ENCODE results near the gene KCNJ16.

KCNJ16 gene

GRCh38 chr17:70096861-70097260 lies 21.8 kb downstream of the KCNJ16 start:
- Histone ChIP-seq H4K5ac (ENCODE audit: low read length) (no peak overlapping the region), H3K27ac (ENCODE audit: low read depth, low read length) (no peak overlapping the region), H3K18ac (ENCODE audit: low read length) (no peak overlapping the region), H3K4me3 (ENCODE audit: low read length) (no peak overlapping the region), H3K56ac (ENCODE audit: low read length) (no peak overlapping the region), H3K4ac (ENCODE audit: low read depth, low read length) (no peak overlapping the region), H3K36me3 (ENCODE audit: control insufficient read depth, insufficient read depth, low read length) (no peaks in the 10 kb centered on the region), H3K79me1 (ENCODE audit: low read length) (no peaks in the 10 kb centered on the region), H2BK15ac (replicated peaks; ENCODE audit: low read depth) (no peak overlapping the region), H3K9ac (ENCODE audit: low read length) (no peak overlapping the region), H2BK120ac (ENCODE audit: low read depth, low read length) (no peak overlapping the region), H3K23ac (ENCODE audit: low read length) (no peak overlapping the region), H2AK5ac (ENCODE audit: low read length) (no peak overlapping the region), H4K8ac (ENCODE audit: low read depth, low read length) (no peak overlapping the region), H2BK5ac (ENCODE audit: low read length) (no peak overlapping the region), H3K79me2 (ENCODE audit: control insufficient read depth, insufficient read depth, low read length) (no peaks in the 10 kb centered on the region), H3K4me2 (ENCODE audit: low read length) (no peak overlapping the region), H3K4me1 (ENCODE audit: control insufficient read depth, low read depth, low read length) (peaks cover 2% of the 10 kb centered on the region), H3K27me3 (ENCODE audit: insufficient read depth, low read length, poor library complexity) (no peaks in the 10 kb centered on the region)
- DNase-seq = no peak
- no CpG with 5 or more reads among the region's 8 CpGs for WGBS (ENCODE audit: extremely low coverage, insufficient coverage, low lambda C conversion rate)

DNA sequence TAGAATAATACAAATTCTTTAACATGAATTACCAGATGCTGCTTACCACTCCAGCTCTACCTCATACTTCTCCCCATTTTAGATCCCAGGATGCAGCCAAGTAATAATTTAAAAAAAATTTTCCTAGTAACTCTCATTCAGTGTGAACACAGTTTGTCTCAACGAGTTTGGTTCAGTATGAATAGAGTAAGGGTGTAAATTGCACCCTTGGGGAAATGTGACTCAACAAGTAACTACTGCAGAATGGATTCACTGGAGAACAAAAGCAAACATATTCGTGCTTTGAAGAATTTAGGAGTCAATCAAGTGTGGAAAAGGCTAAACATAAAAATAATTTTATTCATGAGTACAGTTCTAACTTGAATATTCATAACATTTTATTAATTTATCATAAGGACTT lies 23.0 kb downstream of the KCNJ16 start:
- H3K36me3 ChIP-seq (ENCODE audit: control insufficient read depth, insufficient read depth, low read length) = no peaks in the 10 kb centered on the region
- H2AK5ac ChIP-seq (ENCODE audit: low read length) = no peak overlapping the region
- no peak overlapping the region for H3K18ac ChIP-seq (ENCODE audit: low read length)
- no peaks in the 10 kb centered on the region for H3K79me1 ChIP-seq (ENCODE audit: low read length)
- no peak overlapping the region for H3K4me2 ChIP-seq (ENCODE audit: low read length)
- H2BK5ac ChIP-seq (ENCODE audit: low read length) = no peak overlapping the region
- DNase-seq = no peak
- no peak overlapping the region for H3K56ac ChIP-seq (ENCODE audit: low read length)
- no peak overlapping the region for H3K9ac ChIP-seq (ENCODE audit: low read length)
- no peak overlapping the region for H3K4me3 ChIP-seq (ENCODE audit: low read length)
- no peak overlapping the region for H3K23ac ChIP-seq (ENCODE audit: low read length)
- H2BK15ac ChIP-seq (replicated peaks; ENCODE audit: low read depth) = no peak overlapping the region
- H4K8ac ChIP-seq (ENCODE audit: low read depth, low read length) = no peak overlapping the region
- H3K27me3 ChIP-seq (ENCODE audit: insufficient read depth, low read length, poor library complexity) = no peaks in the 10 kb centered on the region
- H4K5ac ChIP-seq (ENCODE audit: low read length) = no peak overlapping the region
- no peaks in the 10 kb centered on the region for H3K79me2 ChIP-seq (ENCODE audit: control insufficient read depth, insufficient read depth, low read length)
- no peak overlapping the region for H2BK120ac ChIP-seq (ENCODE audit: low read depth, low read length)
- no CpG with 5 or more reads among the region's 2 CpGs for WGBS (ENCODE audit: extremely low coverage, insufficient coverage, low lambda C conversion rate)
- peaks cover 2% of the 10 kb centered on the region for H3K4me1 ChIP-seq (ENCODE audit: control insufficient read depth, low read depth, low read length)
- H3K4ac ChIP-seq (ENCODE audit: low read depth, low read length) = no peak overlapping the region
- no peak overlapping the region for H3K27ac ChIP-seq (ENCODE audit: low read depth, low read length)

- no peak for DNase-seq
- Histone ChIP-seq H3K79me2 (ENCODE audit: control insufficient read depth, insufficient read depth, low read length) (no peaks in the 10 kb centered on the region), H3K4me2 (ENCODE audit: low read length) (no peak overlapping the region), H3K18ac (ENCODE audit: low read length) (no peak overlapping the region), H3K27ac (ENCODE audit: low read depth, low read length) (no peak overlapping the region), H3K56ac (ENCODE audit: low read length) (no peak overlapping the region), H4K8ac (ENCODE audit: low read depth, low read length) (no peak overlapping the region), H4K5ac (ENCODE audit: low read length) (no peak overlapping the region), H3K36me3 (ENCODE audit: control insufficient read depth, insufficient read depth, low read length) (no peaks in the 10 kb centered on the region), H2BK120ac (ENCODE audit: low read depth, low read length) (no peak overlapping the region), H3K9ac (ENCODE audit: low read length) (no peak overlapping the region), H3K27me3 (ENCODE audit: insufficient read depth, low read length, poor library complexity) (no peaks in the 10 kb centered on the region), H2BK15ac (replicated peaks; ENCODE audit: low read depth) (no peak overlapping the region), H2AK5ac (ENCODE audit: low read length) (no peak overlapping the region), H3K4me1 (ENCODE audit: control insufficient read depth, low read depth, low read length) (peaks cover 2% of the 10 kb centered on the region), H3K79me1 (ENCODE audit: low read length) (no peaks in the 10 kb centered on the region), H2BK5ac (ENCODE audit: low read length) (no peak overlapping the region), H3K4me3 (ENCODE audit: low read length) (no peak overlapping the region), H3K23ac (ENCODE audit: low read length) (no peak overlapping the region), H3K4ac (ENCODE audit: low read depth, low read length) (no peak overlapping the region)
- no CpG with 5 or more reads among the region's 3 CpGs for WGBS (ENCODE audit: extremely low coverage, insufficient coverage, low lambda C conversion rate)
These were observed 24.3 kb downstream of the KCNJ16 start for GRCh38 chr17:70099294-70099693.

GRCh38 chr17:70099884-70100283 lies 24.9 kb downstream of the KCNJ16 start:
- H4K5ac ChIP-seq (ENCODE audit: low read length) = no peak overlapping the region
- H3K79me1 ChIP-seq (ENCODE audit: low read length) = no peaks in the 10 kb centered on the region
- no peak overlapping the region for H2AK5ac ChIP-seq (ENCODE audit: low read length)
- H3K36me3 ChIP-seq (ENCODE audit: control insufficient read depth, insufficient read depth, low read length) = no peaks in the 10 kb centered on the region
- H3K27ac ChIP-seq (ENCODE audit: low read depth, low read length) = no peak overlapping the region
- peaks cover 2% of the 10 kb centered on the region for H3K4me1 ChIP-seq (ENCODE audit: control insufficient read depth, low read depth, low read length)
- no peak overlapping the region for H4K8ac ChIP-seq (ENCODE audit: low read depth, low read length)
- no peaks in the 10 kb centered on the region for H3K27me3 ChIP-seq (ENCODE audit: insufficient read depth, low read length, poor library complexity)
- H3K79me2 ChIP-seq (ENCODE audit: control insufficient read depth, insufficient read depth, low read length) = no peaks in the 10 kb centered on the region
- H2BK120ac ChIP-seq (ENCODE audit: low read depth, low read length) = no peak overlapping the region
- H3K23ac ChIP-seq (ENCODE audit: low read length) = no peak overlapping the region
- no peak overlapping the region for H3K9ac ChIP-seq (ENCODE audit: low read length)
- H3K4me3 ChIP-seq (ENCODE audit: low read length) = no peak overlapping the region
- no peak overlapping the region for H3K4ac ChIP-seq (ENCODE audit: low read depth, low read length)
- no peak overlapping the region for H3K56ac ChIP-seq (ENCODE audit: low read length)
- no peak overlapping the region for H2BK15ac ChIP-seq (replicated peaks; ENCODE audit: low read depth)
- no peak overlapping the region for H3K18ac ChIP-seq (ENCODE audit: low read length)
- no peak for DNase-seq
- no peak overlapping the region for H3K4me2 ChIP-seq (ENCODE audit: low read length)
- H2BK5ac ChIP-seq (ENCODE audit: low read length) = no peak overlapping the region
- no CpG with 5 or more reads among the region's 5 CpGs for WGBS (ENCODE audit: extremely low coverage, insufficient coverage, low lambda C conversion rate)

DNA sequence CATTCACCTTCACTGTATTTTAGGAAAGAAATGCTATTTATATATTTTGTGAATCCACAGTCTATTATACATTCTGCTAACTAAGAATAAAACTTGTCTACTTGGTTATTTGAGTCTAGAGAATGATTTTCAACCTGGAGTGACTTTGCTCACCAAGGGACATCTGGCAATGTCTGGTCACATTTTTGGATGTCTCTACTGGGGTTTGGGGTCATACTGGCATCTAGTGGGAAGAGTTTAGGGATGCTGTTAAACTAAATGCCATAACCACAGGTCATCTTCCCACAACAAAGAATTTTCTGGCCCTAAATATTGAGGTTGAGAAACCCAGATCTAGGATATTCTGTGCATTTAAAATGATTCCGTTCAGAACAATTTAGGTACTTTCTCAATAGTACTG lies 26.0 kb downstream of the KCNJ16 start:
- Histone ChIP-seq H3K36me3 (ENCODE audit: control insufficient read depth, insufficient read depth, low read length) (no peaks in the 10 kb centered on the region), H4K5ac (ENCODE audit: low read length) (no peak overlapping the region), H3K18ac (ENCODE audit: low read length) (no peak overlapping the region), H3K27ac (ENCODE audit: low read depth, low read length) (no peak overlapping the region), H3K23ac (ENCODE audit: low read length) (no peak overlapping the region), H2BK5ac (ENCODE audit: low read length) (no peak overlapping the region), H2AK5ac (ENCODE audit: low read length) (no peak overlapping the region), H3K4me1 (ENCODE audit: control insufficient read depth, low read depth, low read length) (peaks cover 2% of the 10 kb centered on the region), H3K79me2 (ENCODE audit: control insufficient read depth, insufficient read depth, low read length) (no peaks in the 10 kb centered on the region), H3K4ac (ENCODE audit: low read depth, low read length) (no peak overlapping the region), H3K9ac (ENCODE audit: low read length) (no peak overlapping the region), H3K79me1 (ENCODE audit: low read length) (no peaks in the 10 kb centered on the region), H3K27me3 (ENCODE audit: insufficient read depth, low read length, poor library complexity) (no peaks in the 10 kb centered on the region), H2BK15ac (replicated peaks; ENCODE audit: low read depth) (no peak overlapping the region), H3K56ac (ENCODE audit: low read length) (no peak overlapping the region), H4K8ac (ENCODE audit: low read depth, low read length) (no peak overlapping the region), H3K4me3 (ENCODE audit: low read length) (no peak overlapping the region), H3K4me2 (ENCODE audit: low read length) (no peak overlapping the region), H2BK120ac (ENCODE audit: low read depth, low read length) (no peak overlapping the region)
- no peak for DNase-seq
- WGBS (ENCODE audit: extremely low coverage, insufficient coverage, low lambda C conversion rate) = no CpG with 5 or more reads among the region's 1 CpG

DNA sequence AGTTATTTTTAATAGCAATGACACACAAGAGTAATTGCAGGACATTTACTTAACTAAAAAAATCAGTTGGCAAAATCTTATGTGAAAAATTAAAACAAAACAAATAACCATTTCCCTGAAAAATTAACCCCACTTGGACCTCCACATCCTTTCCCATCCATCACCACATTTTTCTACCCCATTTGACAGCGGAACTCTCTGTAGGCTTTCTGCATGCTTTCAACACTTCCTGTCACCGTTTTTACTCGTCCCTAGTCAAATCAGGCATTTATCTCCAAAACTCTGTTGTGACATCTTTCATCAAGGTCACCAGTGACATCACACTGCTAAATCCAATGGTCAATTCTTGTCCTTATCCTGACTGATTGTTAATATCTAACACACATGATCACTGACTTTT lies 27.5 kb downstream of the KCNJ16 start:
- Histone ChIP-seq H3K4me1 (ENCODE audit: control insufficient read depth, low read depth, low read length) (peaks cover 1% of the 10 kb centered on the region), H2BK15ac (replicated peaks; ENCODE audit: low read depth) (no peak overlapping the region), H3K27ac (ENCODE audit: low read depth, low read length) (no peak overlapping the region)

More for the DNA sequence above, 27.5 kb downstream of the KCNJ16 start:
- Histone ChIP-seq H2AK5ac (ENCODE audit: low read length) (no peak overlapping the region), H3K9ac (ENCODE audit: low read length) (no peak overlapping the region), H3K4me3 (ENCODE audit: low read length) (no peak overlapping the region), H4K8ac (ENCODE audit: low read depth, low read length) (no peak overlapping the region), H4K5ac (ENCODE audit: low read length) (no peak overlapping the region), H3K56ac (ENCODE audit: low read length) (no peak overlapping the region), H3K79me2 (ENCODE audit: control insufficient read depth, insufficient read depth, low read length) (no peaks in the 10 kb centered on the region), H3K4me2 (ENCODE audit: low read length) (no peak overlapping the region), H2BK120ac (ENCODE audit: low read depth, low read length) (no peak overlapping the region), H3K23ac (ENCODE audit: low read length) (no peak overlapping the region), H3K18ac (ENCODE audit: low read length) (no peak overlapping the region), H3K4ac (ENCODE audit: low read depth, low read length) (no peak overlapping the region), H3K36me3 (ENCODE audit: control insufficient read depth, insufficient read depth, low read length) (no peaks in the 10 kb centered on the region), H2BK5ac (ENCODE audit: low read length) (no peak overlapping the region), H3K27me3 (ENCODE audit: insufficient read depth, low read length, poor library complexity) (no peaks in the 10 kb centered on the region), H3K79me1 (ENCODE audit: low read length) (no peaks in the 10 kb centered on the region)
- no peak for DNase-seq
- WGBS (ENCODE audit: extremely low coverage, insufficient coverage, low lambda C conversion rate) = no CpG with 5 or more reads among the region's 3 CpGs
